ENCODE results near the gene COBLL1. TPM values are rescaled to one million over a fixed set of nuclear protein-coding genes. Genes with fewer than 3 reads are reported as not detected.
"Not testable (repeated sequence)": the region's sequence is repeated elsewhere in the genome, so short reads cannot be mapped to it uniquely, and the experiment has no call there.

Gene COBLL1
- total RNA-seq, 2 donors from 2014 or later: 14.9 to 21.1 TPM

- Histone ChIP-seq H3K4me1 (no peaks in the 10 kb centered on the region), H3K27me3 (no peaks in the 10 kb centered on the region), H3K36me3 (no peaks in the 10 kb centered on the region), H3K4me3 (no peak overlapping the region), H3K27ac (no peak overlapping the region), H3K9me3 (no peaks in the 10 kb centered on the region)
- no peak for TF ChIP-seq CTCF (IDR thresholded peaks at IDR 0.05)
- no peak for DNase-seq (ENCODE audit: low spot score)
These were observed 31.7 kb upstream of the COBLL1 start for GRCh38 chr2:164873210-164873908.

GRCh38 chr2:164871404-164871803 lies 29.8 kb upstream of the COBLL1 start:
- DNase-seq (ENCODE audit: low spot score): no peak
- no peaks in the 10 kb centered on the region for H3K36me3 ChIP-seq
- H3K9me3 ChIP-seq: no peaks in the 10 kb centered on the region
- TF ChIP-seq CTCF (IDR thresholded peaks at IDR 0.05): no peak
- no peaks in the 10 kb centered on the region for H3K27me3 ChIP-seq
- H3K27ac ChIP-seq: no peak overlapping the region
- no peak overlapping the region for H3K4me3 ChIP-seq
- no peaks in the 10 kb centered on the region for H3K4me1 ChIP-seq

- TF ChIP-seq CTCF (IDR thresholded peaks at IDR 0.05): no peak
- no peaks in the 10 kb centered on the region for H3K27me3 ChIP-seq
These were observed 27.8 kb upstream of the COBLL1 start for GRCh38 chr2:164869420-164869772.

GRCh38 chr2:164868563-164869419 lies 27.2 kb upstream of the COBLL1 start:
- no peak for DNase-seq (ENCODE audit: low spot score)
- H3K4me1 ChIP-seq: no peaks in the 10 kb centered on the region
- H3K27me3 ChIP-seq: no peaks in the 10 kb centered on the region
- H3K9me3 ChIP-seq: no peaks in the 10 kb centered on the region
- H3K36me3 ChIP-seq: no peaks in the 10 kb centered on the region
- no peak for TF ChIP-seq CTCF (IDR thresholded peaks at IDR 0.05)
- no peak overlapping the region for H3K4me3 ChIP-seq
- H3K27ac ChIP-seq: no peak overlapping the region

More at GRCh38 chr2:164869420-164869772, 27.8 kb upstream of the COBLL1 start:
- H3K36me3 ChIP-seq: no peaks in the 10 kb centered on the region
- no peaks in the 10 kb centered on the region for H3K9me3 ChIP-seq
- DNase-seq (ENCODE audit: low spot score): no peak
- no peaks in the 10 kb centered on the region for H3K4me1 ChIP-seq
- no peak overlapping the region for H3K4me3 ChIP-seq
- no peak overlapping the region for H3K27ac ChIP-seq

GRCh38 chr2:164867779-164868397 lies 26.3 kb upstream of the COBLL1 start:
- no peaks in the 10 kb centered on the region for H3K4me1 ChIP-seq
- H3K27me3 ChIP-seq: no peaks in the 10 kb centered on the region
- H3K9me3 ChIP-seq: no peaks in the 10 kb centered on the region
- no peaks in the 10 kb centered on the region for H3K36me3 ChIP-seq
- DNase-seq (ENCODE audit: low spot score): no peak
- no peak for TF ChIP-seq CTCF (IDR thresholded peaks at IDR 0.05)
- no peak overlapping the region for H3K27ac ChIP-seq
- no peak overlapping the region for H3K4me3 ChIP-seq

GRCh38 chr2:164866381-164866780 lies 24.8 kb upstream of the COBLL1 start:
- H3K36me3 ChIP-seq; H3K27me3 ChIP-seq; H3K9me3 ChIP-seq; H3K4me1 ChIP-seq; DNase-seq (ENCODE audit: low spot score); H3K27ac ChIP-seq; H3K4me3 ChIP-seq: not testable (repeated sequence)

Data from right atrium auricular region (tissue), 2 donors.